Panc1 (cell line): ENCODE data around the gene THADA. TPM values are rescaled to one million over a fixed set of nuclear protein-coding genes. Genes with fewer than 3 reads are reported as not detected.

ENCODE experiments used
- ATAC-seq: fragments of 200-7000 bp; cut with Tn5 transposase; 2 replicates; pipeline ENCODE4 v1.9.1; 2020; ENCODE audit warnings: mild to moderate bottlenecking, moderate library complexity
- BruUV-seq: library from RNA; stranded (reverse); fragments of 400-500 nt; replicated peaks from 2 replicates; lab custom pipeline; 2021; lab: Mats Ljungman, UMichigan
- CTCF ChIA-PET: fragments of 300-600 bp; sonication (Branson Sonifier 250); formaldehyde crosslinking; loops from one replicate; lab custom pipeline; 2022; ENCODE audit warnings: antibody characterized with exemption; lab: Charles Lee
- POLR2A ChIA-PET: fragments of 300-600 bp; sonication (Branson Sonifier 250); formaldehyde crosslinking; loops from one replicate; lab custom pipeline; 2022; ENCODE audit warnings: antibody characterized with exemption; lab: Charles Lee
- DNase-seq: peaks from one replicate; pipeline ENCODE4 v3.0.0-alpha.2; 2010; ENCODE audit warnings: low read depth, low spot score
- H3K27ac ChIP-seq: 2 replicates; pipeline ENCODE4 v1.5.1; 2011; ENCODE audit warnings: mild to moderate bottlenecking, low read length, inconsistent platforms
- H3K27me3 ChIP-seq: fragments of 200-500 bp; sonication (Bioruptor generic); 2 replicates; pipeline ENCODE4 v1.6.0; 2014; ENCODE audit warnings: low read length, inconsistent platforms; ENCODE audit not compliant: control insufficient read depth, insufficient read depth
- H3K36me3 ChIP-seq: fragments of 200-500 bp; sonication (Bioruptor generic); 2 replicates; pipeline ENCODE4 v1.5.1; 2014; ENCODE audit warnings: inconsistent platforms, mild to moderate bottlenecking, low read length, moderate library complexity; ENCODE audit not compliant: control insufficient read depth, insufficient read depth
- H3K4me1 ChIP-seq: 2 replicates; pipeline ENCODE4 v1.5.1; 2011; ENCODE audit warnings: inconsistent platforms, mild to moderate bottlenecking, low read length, moderate library complexity; ENCODE audit not compliant: control insufficient read depth, insufficient read depth
- H3K4me3 ChIP-seq, 2 experiments: 2 replicates each; pipeline ENCODE4 v1.5.1; 2011 to 2012; ENCODE audit warnings: low read depth in 2 of 2, low read length in 2 of 2, mild to moderate bottlenecking in 2 of 2, inconsistent platforms in 1 of 2, moderate library complexity in 1 of 2
- H3K9me3 ChIP-seq: fragments of 200-500 bp; sonication (Bioruptor generic); 2 replicates; pipeline ENCODE4 v1.5.1; 2014; ENCODE audit warnings: low read depth, mild to moderate bottlenecking, inconsistent platforms, low read length, moderate library complexity; ENCODE audit not compliant: control insufficient read depth, insufficient read depth
- POLR2AphosphoS5 ChIP-seq: IDR thresholded peaks from 2 replicates; pipeline ENCODE4 v1.6.1; 2012; ENCODE audit warnings: mild to moderate bottlenecking, low read depth, low read length, moderate library complexity
- REST ChIP-seq, 2 experiments: IDR thresholded peaks; 2 replicates each; pipeline ENCODE4 v1.6.1; 2011 to 2012; ENCODE audit warnings: low read depth in 2 of 2, control low read depth in 1 of 2, low read length in 1 of 2, mild to moderate bottlenecking in 1 of 2, moderate library complexity in 1 of 2; ENCODE audit not compliant: insufficient read depth in 1 of 2
- SIN3A ChIP-seq: IDR thresholded peaks from 2 replicates; pipeline ENCODE4 v1.6.1; 2012; ENCODE audit warnings: low read depth, mild to moderate bottlenecking, low read length, moderate library complexity, borderline replicate concordance; ENCODE audit not compliant: insufficient read depth
- TCF7L2 ChIP-seq: IDR thresholded peaks from 2 replicates; pipeline ENCODE4 v1.6.1; 2011; ENCODE audit warnings: mild to moderate bottlenecking, low read depth, low read length, inconsistent platforms
- in situ Hi-C: cut with HindIII; loops from 2 replicates; pipeline ENCODE4 v1.10.0; 2016; ENCODE audit warnings: low sequenced_read_pairs, low pct_unique_long_range_greater_than_20kb
- intact Hi-C: fragments of 100-400 bp; cut with micrococcal nuclease; formaldehyde crosslinking; loops from one replicate; pipeline ENCODE4 v1.10.0; 2022; ENCODE audit not compliant: unreplicated experiment
- total RNA-seq: library from RNA; stranded (reverse); gene quantifications from one replicate; pipeline ENCODE4 v1.2.1, GENCODE V29; 2021; ENCODE audit not compliant: unreplicated experiment
- TF ChIP-seq, protein P1 (sequence below): fragments of 450-650 bp; IDR thresholded peaks from 2 replicates; pipeline ENCODE4 v1.5.1; 2017; ENCODE audit warnings: mild to moderate bottlenecking

The THADA gene
- total RNA-seq, 1 experiment from 2014 or later = 37.2 TPM

DNA sequence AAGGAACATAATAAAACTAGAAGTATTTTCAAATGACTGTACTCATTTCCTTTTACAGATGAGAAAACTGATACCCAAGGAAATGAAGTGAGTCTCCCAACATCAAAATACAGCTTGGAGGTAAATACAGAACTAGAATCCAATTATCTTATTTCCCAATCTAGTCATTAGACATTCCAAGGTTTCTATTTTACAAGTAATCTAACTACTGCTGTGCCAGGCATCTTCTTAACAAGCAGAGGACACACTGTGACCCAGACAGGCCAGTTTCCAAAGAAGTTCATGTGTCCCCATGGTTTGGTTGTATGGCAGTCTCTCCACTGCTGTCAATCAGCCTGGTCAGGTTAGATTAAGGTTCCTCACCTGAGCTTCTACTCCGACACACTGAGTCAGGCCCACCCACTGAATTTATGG, 143.5 kb downstream of the THADA start:
- no peaks in the 10 kb centered on the region for H3K9me3 ChIP-seq
- in situ Hi-C loops (no loop called here), intact Hi-C loops (no loop called here)
- BruUV-seq = no TSS peak
- H3K4me3 ChIP-seq = no peak overlapping the region
- DNase-seq (no peak), ATAC-seq (no peak)
- ChIA-PET POLR2A (no interaction called here), CTCF (no interaction called here)
- no peaks in the 10 kb centered on the region for H3K36me3 ChIP-seq
- no peaks in the 10 kb centered on the region for H3K27me3 ChIP-seq
- H3K27ac ChIP-seq = no peak overlapping the region
- peaks cover 2% of the 10 kb centered on the region; the same call in 1 of the 2 replicates for H3K4me1 ChIP-seq
- no peak for TF ChIP-seq REST (IDR thresholded peaks at IDR 0.05; ENCODE audit: insufficient read depth in 1 of 2, low read depth in 2 of 2, low read length in 1 of 2)
- TF ChIP-seq, protein P1, sequence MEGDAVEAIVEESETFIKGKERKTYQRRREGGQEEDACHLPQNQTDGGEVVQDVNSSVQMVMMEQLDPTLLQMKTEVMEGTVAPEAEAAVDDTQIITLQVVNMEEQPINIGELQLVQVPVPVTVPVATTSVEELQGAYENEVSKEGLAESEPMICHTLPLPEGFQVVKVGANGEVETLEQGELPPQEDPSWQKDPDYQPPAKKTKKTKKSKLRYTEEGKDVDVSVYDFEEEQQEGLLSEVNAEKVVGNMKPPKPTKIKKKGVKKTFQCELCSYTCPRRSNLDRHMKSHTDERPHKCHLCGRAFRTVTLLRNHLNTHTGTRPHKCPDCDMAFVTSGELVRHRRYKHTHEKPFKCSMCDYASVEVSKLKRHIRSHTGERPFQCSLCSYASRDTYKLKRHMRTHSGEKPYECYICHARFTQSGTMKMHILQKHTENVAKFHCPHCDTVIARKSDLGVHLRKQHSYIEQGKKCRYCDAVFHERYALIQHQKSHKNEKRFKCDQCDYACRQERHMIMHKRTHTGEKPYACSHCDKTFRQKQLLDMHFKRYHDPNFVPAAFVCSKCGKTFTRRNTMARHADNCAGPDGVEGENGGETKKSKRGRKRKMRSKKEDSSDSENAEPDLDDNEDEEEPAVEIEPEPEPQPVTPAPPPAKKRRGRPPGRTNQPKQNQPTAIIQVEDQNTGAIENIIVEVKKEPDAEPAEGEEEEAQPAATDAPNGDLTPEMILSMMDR = no peak
- no peak for TF ChIP-seq POLR2AphosphoS5
- no peak for TF ChIP-seq TCF7L2
- TF ChIP-seq SIN3A = no peak

DNA sequence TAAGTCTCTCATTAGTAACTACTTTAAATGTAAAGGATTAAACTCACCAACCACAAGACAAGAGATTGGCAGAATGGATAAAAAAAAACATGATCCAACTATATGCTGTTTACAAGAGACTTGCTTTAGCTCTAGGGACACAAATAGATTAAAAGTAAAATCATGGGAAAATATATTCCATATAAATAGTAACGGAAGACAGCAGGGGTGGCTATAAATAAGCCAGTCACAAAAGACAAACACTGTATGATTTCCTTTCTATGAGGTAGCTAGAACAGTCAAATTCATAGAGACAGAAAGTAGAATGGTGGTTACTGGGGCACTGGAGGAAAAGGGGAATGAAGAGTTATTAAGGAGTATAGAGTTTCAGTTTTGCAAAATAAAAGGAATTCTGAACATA, 145.2 kb downstream of the THADA start:
- POLR2A ChIA-PET = no interaction called here
- BruUV-seq = no TSS peak
- TF ChIP-seq POLR2AphosphoS5 = no peak
- CTCF ChIA-PET = interaction anchor here (1.0 kb wide), 1 partner anchor 34 kb away, joined by 3 read pairs; no protein-coding TSS in a partner anchor
- Histone ChIP-seq H3K9me3 (no peaks in the 10 kb centered on the region), H3K27me3 (no peaks in the 10 kb centered on the region), H3K27ac (no peak overlapping the region), H3K4me3 (no peak overlapping the region), H3K36me3 (no peaks in the 10 kb centered on the region), H3K4me1 (peaks cover 2% of the 10 kb centered on the region; the same call in 1 of the 2 replicates)
- intact Hi-C loops = no loop called here
- DNase-seq = no peak
- ATAC-seq = no peak
- in situ Hi-C loops = no loop called here

DNA sequence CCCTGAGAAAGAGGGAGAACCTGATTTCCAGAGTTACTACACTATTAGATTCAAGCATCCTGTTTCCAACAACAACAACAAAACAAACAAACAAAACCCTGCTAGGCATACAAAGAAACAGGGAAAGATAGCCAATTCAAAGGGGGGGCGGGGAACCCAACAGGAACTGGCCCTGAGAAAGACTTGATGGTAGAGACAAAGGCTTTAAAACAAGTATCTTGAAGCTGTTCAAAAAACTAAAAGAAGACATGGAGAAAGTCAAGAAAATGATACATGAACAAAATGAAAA, 147.1 kb downstream of the THADA start:
- Histone ChIP-seq H3K36me3 (no peaks in the 10 kb centered on the region), H3K27ac (no peak overlapping the region), H3K4me1 (peaks cover 2% of the 10 kb centered on the region; the same call in 1 of the 2 replicates), H3K4me3 (no peak overlapping the region), H3K27me3 (no peaks in the 10 kb centered on the region), H3K9me3 (no peaks in the 10 kb centered on the region)
- no peak for ATAC-seq
- intact Hi-C loops = no loop called here
- CTCF ChIA-PET = no interaction called here
- no peak for TF ChIP-seq TCF7L2
- TF ChIP-seq, protein P1 = no peak
- TF ChIP-seq REST (IDR thresholded peaks at IDR 0.05; ENCODE audit: insufficient read depth in 1 of 2, low read depth in 2 of 2, low read length in 1 of 2) = no peak
- TF ChIP-seq POLR2AphosphoS5 = no peak
- no peak for TF ChIP-seq SIN3A
- no TSS peak for BruUV-seq
- POLR2A ChIA-PET = no interaction called here
- no peak for DNase-seq
- in situ Hi-C loops = no loop called here
